Stimulated activated CD4-positive, alpha-beta T cell treated with anti-CD3 and anti-CD28 coated beads, Interleukin-1b, Interleukin-23, amount 100 ng/mL, for 1 hour (primary cell): Measurements from ENCODE around the gene TNNI2.
"Not testable (repeated sequence)": the region's sequence is repeated elsewhere in the genome, so short reads cannot be mapped to it uniquely, and the experiment has no call there.

Experiments used
- DNase-seq, 2 donors: peaks; one replicate each; pipeline ENCODE4 v3.0.0-alpha.2; 2020; ENCODE audit warnings: low read depth in 2 of 2

TNNI2 gene

DNA sequence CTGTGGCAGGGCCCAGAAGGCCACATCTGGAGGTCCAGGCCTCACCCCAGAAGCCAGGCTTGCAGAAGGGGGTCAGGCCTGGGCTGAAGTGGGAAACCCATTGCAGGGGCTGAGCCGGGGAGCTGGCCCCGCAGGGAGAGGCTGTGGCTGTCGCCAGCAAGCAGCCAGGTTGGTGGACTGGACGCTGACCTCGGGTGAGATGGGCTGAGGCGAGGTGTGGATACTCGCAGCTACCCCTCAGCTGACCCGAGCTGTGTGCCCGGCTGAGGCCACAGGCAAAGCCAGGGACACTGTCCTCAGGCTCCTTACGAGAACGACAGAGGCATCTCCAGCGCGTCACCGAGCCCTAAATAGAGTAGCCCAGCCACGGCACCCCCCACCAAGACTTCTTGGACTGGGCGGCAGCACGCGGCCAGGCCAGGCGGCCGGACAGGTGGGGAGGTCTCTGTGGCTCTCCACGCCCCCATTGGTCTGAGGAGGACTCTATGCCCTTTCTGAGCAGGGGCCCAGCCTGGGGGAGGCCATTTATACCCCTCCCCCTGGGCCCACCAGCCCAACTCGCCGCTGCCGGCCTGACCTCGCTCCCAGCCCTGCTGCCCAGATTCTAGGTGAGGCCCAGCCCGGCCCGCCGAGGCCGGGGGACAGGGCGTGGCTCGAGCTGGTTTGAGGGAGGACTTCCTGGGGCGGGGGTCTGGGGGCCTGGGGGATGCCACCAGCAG lies at the start of gene TNNI2:
TSS of gene TNNI2 (plus strand) at position 556 of the 719 bp plus-strand sequence. CDS start 716 bp downstream, outside the sequence.
- no peak for DNase-seq

DNA sequence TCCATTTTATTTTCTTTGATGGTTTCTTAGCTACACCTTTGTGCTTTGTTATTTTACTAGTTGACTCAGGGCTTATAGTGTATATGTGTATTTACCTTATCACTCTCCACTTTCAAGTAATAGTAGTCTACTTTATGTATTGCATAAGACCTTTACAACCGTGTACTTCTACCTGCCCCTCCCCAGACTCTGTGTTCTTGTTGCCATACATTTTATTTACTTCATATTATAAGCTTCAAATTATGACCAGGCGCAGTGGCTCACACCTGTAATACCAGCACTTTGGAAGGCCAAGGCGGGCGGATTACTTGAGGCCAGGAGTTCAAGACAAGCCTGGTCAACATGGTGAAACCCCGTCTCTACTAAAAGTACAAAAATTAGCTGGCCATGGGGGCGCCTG lies 46.9 kb upstream of the TNNI2 start:
- no peak for DNase-seq

DNA sequence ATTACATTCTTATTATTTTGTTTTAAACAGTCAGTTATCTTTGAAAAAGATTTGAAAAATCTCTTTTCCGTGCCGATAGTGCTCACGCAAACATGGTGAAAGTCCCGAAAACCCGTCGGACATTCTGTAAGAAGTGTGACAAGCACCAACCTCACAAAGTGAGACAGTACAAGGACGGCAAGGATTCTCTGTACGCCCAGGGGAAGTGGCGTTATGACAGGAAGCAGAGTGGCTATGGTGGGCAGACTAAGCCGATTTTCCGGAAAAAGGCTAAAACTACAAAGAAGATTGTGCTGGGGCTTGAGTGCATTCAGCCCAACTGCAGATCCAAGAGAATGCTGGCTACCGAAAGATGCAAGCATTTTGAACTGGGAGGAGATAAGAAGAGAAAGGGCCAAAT lies 46.3 kb upstream of the TNNI2 start:
- no peak for DNase-seq

GRCh38 chr11:1793081-1793480 lies 45.7 kb upstream of the TNNI2 start:
- no peak for DNase-seq

GRCh38 chr11:1796413-1797011 lies 42.3 kb upstream of the TNNI2 start:
- DNase-seq, result no peak

- DNase-seq, result no peak
Observed at GRCh38 chr11:1797391-1798125, 41.2 kb upstream of the TNNI2 start.

DNA sequence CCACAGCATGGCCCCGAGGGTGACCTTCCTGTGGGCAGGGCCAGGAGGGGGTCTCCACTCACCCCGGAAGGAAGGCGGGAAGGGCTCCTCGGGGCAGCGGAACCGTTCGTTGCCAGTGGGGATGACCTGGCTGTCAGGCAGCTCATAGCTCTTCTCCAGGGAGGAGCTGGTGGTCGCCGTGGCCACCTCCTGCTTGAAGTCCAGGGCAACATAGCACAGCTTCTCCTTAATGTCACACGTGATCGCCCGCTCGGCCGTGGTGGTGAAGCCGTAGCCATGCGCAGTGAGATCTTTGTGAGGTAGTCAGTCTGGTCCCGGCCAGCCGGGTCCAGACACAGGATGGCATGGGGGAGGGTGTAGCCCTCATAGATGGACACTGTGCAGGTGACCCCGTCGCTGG lies 35.5 kb upstream of the TNNI2 start:
- DNase-seq, result no peak

- not testable (repeated sequence) for DNase-seq
Observed at GRCh38 chr11:1803835-1804519, 34.8 kb upstream of the TNNI2 start.

GRCh38 chr11:1805525-1805924 lies 33.3 kb upstream of the TNNI2 start:
- DNase-seq, result no peak

- no peak for DNase-seq
Observed at GRCh38 chr11:1807264-1807995, 31.4 kb upstream of the TNNI2 start.

- no peak for DNase-seq
Observed at GRCh38 chr11:1810761-1811160, 28.0 kb upstream of the TNNI2 start.

DNA sequence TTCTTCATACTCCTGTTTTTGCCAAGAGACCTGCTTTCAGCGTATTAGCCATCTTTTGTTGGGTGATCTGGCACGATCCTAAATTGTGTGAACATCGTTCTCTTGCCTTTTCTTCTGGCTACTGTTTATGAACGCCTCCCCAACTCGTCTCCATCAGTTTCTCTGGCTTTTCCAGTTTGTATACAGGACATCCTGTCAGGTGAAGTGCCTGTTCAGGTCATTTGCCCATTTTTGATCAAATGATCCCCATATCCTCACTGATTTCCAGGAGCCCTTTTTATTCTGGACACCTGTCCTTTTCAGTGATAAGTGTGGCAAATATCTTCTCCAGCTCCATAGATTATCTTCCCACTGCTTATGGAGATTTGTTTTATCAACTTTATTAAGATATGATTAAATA lies 26.5 kb upstream of the TNNI2 start:
- no peak for DNase-seq

- DNase-seq, result no peak
Observed at GRCh38 chr11:1812801-1813200, 26.0 kb upstream of the TNNI2 start.

DNA sequence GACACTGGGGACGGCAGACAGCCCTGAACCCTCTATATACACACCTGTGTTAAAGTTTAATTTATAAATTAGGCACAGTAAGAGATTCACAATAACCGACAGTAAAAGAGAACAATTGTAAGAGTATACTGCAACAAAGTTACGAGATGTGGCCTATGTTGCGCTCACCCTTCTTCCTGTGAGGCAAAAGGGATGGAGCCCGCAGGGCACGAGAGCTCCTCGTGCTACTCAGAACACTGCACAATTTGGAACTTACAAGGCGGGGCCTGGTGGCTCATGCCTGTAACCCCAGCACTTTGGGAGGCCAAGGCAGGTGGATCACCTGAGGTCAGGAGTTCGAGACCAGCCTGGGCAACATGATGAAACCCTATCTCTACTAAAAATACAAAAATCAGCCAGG lies 25.4 kb upstream of the TNNI2 start:
- DNase-seq, result not testable (repeated sequence)

GRCh38 chr11:1814691-1815090 lies 24.1 kb upstream of the TNNI2 start:
- DNase-seq, result no peak

DNA sequence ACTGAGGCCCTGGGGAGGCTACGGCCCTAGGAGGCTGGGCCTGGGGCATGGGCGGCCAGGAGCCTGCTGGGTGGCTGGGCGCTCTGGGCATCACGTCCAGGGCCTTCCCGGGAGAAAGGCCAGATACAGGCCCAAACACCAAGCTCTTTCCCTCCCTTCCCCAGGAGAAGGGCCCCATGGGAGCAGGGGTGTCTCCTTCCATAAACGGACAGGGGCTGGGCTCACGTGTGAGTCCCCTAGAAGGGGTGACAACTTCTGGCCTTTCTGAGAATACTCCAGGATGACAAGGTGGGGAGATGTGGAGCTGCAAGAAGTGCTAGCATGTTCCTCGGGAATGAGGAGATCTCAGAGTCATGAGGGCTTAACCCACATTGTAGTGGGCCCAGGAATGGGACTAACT lies 23.5 kb upstream of the TNNI2 start:
- DNase-seq, result no peak

- DNase-seq, result no peak
Observed at GRCh38 chr11:1815751-1816150, 23.0 kb upstream of the TNNI2 start.

DNA sequence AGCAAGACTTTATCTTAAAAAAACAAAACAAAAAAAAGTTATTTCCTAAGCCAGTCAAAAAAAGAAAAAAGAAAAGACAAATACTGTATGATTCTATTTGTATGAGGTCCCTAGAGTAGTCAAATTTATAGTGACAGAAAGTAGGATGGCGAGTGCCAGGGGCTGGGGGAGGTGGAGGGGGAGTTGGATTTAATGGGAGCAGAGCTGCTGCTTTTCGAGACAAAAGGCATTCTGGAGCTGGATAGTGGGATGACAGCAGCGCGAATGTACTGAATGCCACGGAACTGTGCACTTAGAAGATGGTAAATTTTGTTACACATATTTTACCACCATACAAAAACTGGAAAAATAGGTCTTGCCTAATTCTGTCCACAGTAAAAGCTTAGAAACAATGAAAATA lies 21.8 kb upstream of the TNNI2 start:
- DNase-seq, result no peak

GRCh38 chr11:1817511-1817910 lies 21.3 kb upstream of the TNNI2 start:
- no peak for DNase-seq

GRCh38 chr11:1819074-1819473 lies 19.7 kb upstream of the TNNI2 start:
- DNase-seq, result no peak

DNA sequence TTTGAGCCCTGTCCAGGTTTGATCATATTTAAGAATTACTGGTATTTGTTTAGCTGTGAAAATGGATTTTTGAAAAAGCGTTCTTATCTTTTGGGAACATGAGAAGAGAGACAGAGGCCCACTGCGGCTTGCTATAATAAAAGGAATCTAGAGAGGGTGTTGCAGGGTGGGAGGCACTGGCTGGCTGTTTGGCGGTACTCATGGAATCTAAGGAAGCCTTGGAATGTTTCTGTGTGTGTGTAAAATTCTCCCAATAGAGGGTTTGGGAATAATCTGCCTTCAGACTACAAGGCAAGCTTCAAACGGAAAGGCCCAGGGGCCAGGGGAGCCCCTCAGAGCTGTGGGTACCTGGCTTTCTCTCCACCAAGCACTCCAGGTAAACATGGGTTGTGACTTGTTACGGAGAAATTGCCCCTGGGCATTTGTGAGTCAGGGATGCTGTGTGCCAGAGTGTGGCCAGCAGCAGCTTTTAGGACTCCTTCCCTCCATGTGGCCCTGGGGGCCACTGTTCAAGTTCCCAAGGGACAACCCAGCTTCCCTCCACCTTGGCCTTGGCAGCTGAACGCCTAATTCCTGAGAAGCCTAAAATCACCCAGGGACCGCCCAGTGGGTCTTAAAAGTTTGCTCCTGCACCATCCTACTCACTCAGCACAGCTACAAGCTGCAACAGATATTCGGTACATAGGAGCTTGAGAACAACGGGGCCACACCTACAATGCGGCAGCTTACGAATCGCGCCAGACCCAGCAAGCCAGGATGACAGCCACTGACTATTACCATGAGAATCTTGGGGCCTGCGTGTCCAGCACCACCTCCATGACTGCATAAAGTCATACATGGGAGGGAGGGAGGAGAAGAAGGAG lies 18.1 kb upstream of the TNNI2 start:
- DNase-seq, result no peak
